ENCODE data around the gene WNT2B.
"Not testable (repeated sequence)": the region's sequence is repeated elsewhere in the genome, so short reads cannot be mapped to it uniquely, and the experiment has no call there.

Gene WNT2B

GRCh38 chr1:112486063-112486462 lies 22.7 kb upstream of the WNT2B start:
- H3K36me3 ChIP-seq (ENCODE audit: control insufficient read depth in 1 of 2, insufficient read depth in 2 of 2, low read length in 2 of 2); H4K8ac ChIP-seq (ENCODE audit: low read depth, low read length); H3K79me2 ChIP-seq (ENCODE audit: control insufficient read depth, insufficient read depth, low read length, poor library complexity); H3K9ac ChIP-seq (ENCODE audit: low read length); H3K23ac ChIP-seq (ENCODE audit: low read length); H3K18ac ChIP-seq (ENCODE audit: low read length); H2AK5ac ChIP-seq (ENCODE audit: low read length); H3K27ac ChIP-seq (ENCODE audit: low read depth, low read length); H3K4ac ChIP-seq (ENCODE audit: low read depth, low read length); H2BK5ac ChIP-seq (ENCODE audit: low read depth, low read length, poor library complexity); DNase-seq; H3K9me3 ChIP-seq (ENCODE audit: insufficient read depth, low read depth, low read length); H2AFZ ChIP-seq (ENCODE audit: insufficient read depth, low read length, poor library complexity); H3K4me1 ChIP-seq (ENCODE audit: control insufficient read depth in 1 of 2, insufficient read depth in 2 of 2, low read length in 2 of 2); H3K27me3 ChIP-seq (ENCODE audit: insufficient read depth, low read length); H3K79me1 ChIP-seq (ENCODE audit: low read length); H2BK120ac ChIP-seq (ENCODE audit: insufficient read depth, low read length, poor library complexity); H4K91ac ChIP-seq (ENCODE audit: low read depth, low read length); H4K12ac ChIP-seq (ENCODE audit: low read depth, low read length); H2BK12ac ChIP-seq (ENCODE audit: low read length); H3K4me2 ChIP-seq (ENCODE audit: low read length); H3K14ac ChIP-seq (ENCODE audit: low read length); H3K4me3 ChIP-seq (ENCODE audit: low read depth, low read length): not testable (repeated sequence)
- no CpG with 5 or more reads among the region's 1 CpG for WGBS (ENCODE audit: extremely low coverage, insufficient coverage, insufficient read length)

GRCh38 chr1:112487686-112488085 lies 21.1 kb upstream of the WNT2B start:
- H3K23ac ChIP-seq (ENCODE audit: low read length); H2AFZ ChIP-seq (ENCODE audit: insufficient read depth, low read length, poor library complexity); H3K27me3 ChIP-seq (ENCODE audit: insufficient read depth, low read length); H3K36me3 ChIP-seq (ENCODE audit: control insufficient read depth in 1 of 2, insufficient read depth in 2 of 2, low read length in 2 of 2); H3K18ac ChIP-seq (ENCODE audit: low read length); H4K8ac ChIP-seq (ENCODE audit: low read depth, low read length); H3K4me3 ChIP-seq (ENCODE audit: low read depth, low read length); H3K4me2 ChIP-seq (ENCODE audit: low read length); H3K79me2 ChIP-seq (ENCODE audit: control insufficient read depth, insufficient read depth, low read length, poor library complexity); H3K9me3 ChIP-seq (ENCODE audit: insufficient read depth, low read depth, low read length); H3K9ac ChIP-seq (ENCODE audit: low read length); H2BK5ac ChIP-seq (ENCODE audit: low read depth, low read length, poor library complexity); H2AK5ac ChIP-seq (ENCODE audit: low read length); H3K4ac ChIP-seq (ENCODE audit: low read depth, low read length); H4K91ac ChIP-seq (ENCODE audit: low read depth, low read length); H3K14ac ChIP-seq (ENCODE audit: low read length); H3K27ac ChIP-seq (ENCODE audit: low read depth, low read length); H3K79me1 ChIP-seq (ENCODE audit: low read length); H3K4me1 ChIP-seq (ENCODE audit: control insufficient read depth in 1 of 2, insufficient read depth in 2 of 2, low read length in 2 of 2); H2BK12ac ChIP-seq (ENCODE audit: low read length); H2BK120ac ChIP-seq (ENCODE audit: insufficient read depth, low read length, poor library complexity); H4K12ac ChIP-seq (ENCODE audit: low read depth, low read length): not testable (repeated sequence)
- peak; percentile 76 to 83 for DNase-seq
- no CpG with 5 or more reads among the region's 6 CpGs for WGBS (ENCODE audit: extremely low coverage, insufficient coverage, insufficient read length)

GRCh38 chr1:112488141-112488540 lies 20.6 kb upstream of the WNT2B start:
- H4K91ac ChIP-seq (ENCODE audit: low read depth, low read length), result no peak overlapping the region

GRCh38 chr1:112492076-112492475 lies 16.7 kb upstream of the WNT2B start:
- H4K8ac ChIP-seq (ENCODE audit: low read depth, low read length), result no peak overlapping the region
- H2AFZ ChIP-seq (ENCODE audit: insufficient read depth, low read length, poor library complexity), result no peak overlapping the region
- no peaks in the 10 kb centered on the region for H3K9me3 ChIP-seq (ENCODE audit: insufficient read depth, low read depth, low read length)
- H3K79me2 ChIP-seq (ENCODE audit: control insufficient read depth, insufficient read depth, low read length, poor library complexity), result no peaks in the 10 kb centered on the region
- H3K4me1 ChIP-seq (ENCODE audit: control insufficient read depth in 1 of 2, insufficient read depth in 2 of 2, low read length in 2 of 2), result no peaks in the 10 kb centered on the region
- H3K14ac ChIP-seq (ENCODE audit: low read length), result no peak overlapping the region
- no CpG with 5 or more reads among the region's 1 CpG for WGBS (ENCODE audit: extremely low coverage, insufficient coverage, insufficient read length)
- no peaks in the 10 kb centered on the region for H3K36me3 ChIP-seq (ENCODE audit: control insufficient read depth in 1 of 2, insufficient read depth in 2 of 2, low read length in 2 of 2)
- no peak overlapping the region for H2BK5ac ChIP-seq (ENCODE audit: low read depth, low read length, poor library complexity)
- no peak overlapping the region for H3K9ac ChIP-seq (ENCODE audit: low read length)
- H4K91ac ChIP-seq (ENCODE audit: low read depth, low read length), result no peak overlapping the region
- H3K27me3 ChIP-seq (ENCODE audit: insufficient read depth, low read length), result no peaks in the 10 kb centered on the region
- no peak overlapping the region for H3K4ac ChIP-seq (ENCODE audit: low read depth, low read length)
- no peaks in the 10 kb centered on the region for H3K79me1 ChIP-seq (ENCODE audit: low read length)
- no peak overlapping the region for H2AK5ac ChIP-seq (ENCODE audit: low read length)
- no peak overlapping the region for H4K12ac ChIP-seq (ENCODE audit: low read depth, low read length)
- no peak overlapping the region for H3K18ac ChIP-seq (ENCODE audit: low read length)
- no peak overlapping the region for H3K4me2 ChIP-seq (ENCODE audit: low read length)
- no peak overlapping the region for H3K27ac ChIP-seq (ENCODE audit: low read depth, low read length)
- H3K23ac ChIP-seq (ENCODE audit: low read length), result no peak overlapping the region
- no peak overlapping the region for H2BK120ac ChIP-seq (ENCODE audit: insufficient read depth, low read length, poor library complexity)
- H2BK12ac ChIP-seq (ENCODE audit: low read length), result no peak overlapping the region
- no peak overlapping the region for H3K4me3 ChIP-seq (ENCODE audit: low read depth, low read length)
- DNase-seq, result no peak

More at GRCh38 chr1:112488141-112488540, 20.6 kb upstream of the WNT2B start:
- no peak overlapping the region for H3K4ac ChIP-seq (ENCODE audit: low read depth, low read length)
- no peak overlapping the region for H3K27ac ChIP-seq (ENCODE audit: low read depth, low read length)
- no peaks in the 10 kb centered on the region for H3K36me3 ChIP-seq (ENCODE audit: control insufficient read depth in 1 of 2, insufficient read depth in 2 of 2, low read length in 2 of 2)
- WGBS (ENCODE audit: extremely low coverage, insufficient coverage, insufficient read length), result no CpG with 5 or more reads among the region's 5 CpGs
- no peak overlapping the region for H2BK5ac ChIP-seq (ENCODE audit: low read depth, low read length, poor library complexity)
- no peak overlapping the region for H4K8ac ChIP-seq (ENCODE audit: low read depth, low read length)
- no peak overlapping the region for H3K4me2 ChIP-seq (ENCODE audit: low read length)
- H2AFZ ChIP-seq (ENCODE audit: insufficient read depth, low read length, poor library complexity), result no peak overlapping the region
- no peak overlapping the region for H2BK120ac ChIP-seq (ENCODE audit: insufficient read depth, low read length, poor library complexity)
- no peak overlapping the region for H4K12ac ChIP-seq (ENCODE audit: low read depth, low read length)
- no peak overlapping the region for H2BK12ac ChIP-seq (ENCODE audit: low read length)
- H3K4me3 ChIP-seq (ENCODE audit: low read depth, low read length), result no peak overlapping the region
- H3K79me1 ChIP-seq (ENCODE audit: low read length), result no peaks in the 10 kb centered on the region
- no peak overlapping the region for H3K23ac ChIP-seq (ENCODE audit: low read length)
- H3K9ac ChIP-seq (ENCODE audit: low read length), result no peak overlapping the region
- no peaks in the 10 kb centered on the region for H3K9me3 ChIP-seq (ENCODE audit: insufficient read depth, low read depth, low read length)
- no peaks in the 10 kb centered on the region for H3K27me3 ChIP-seq (ENCODE audit: insufficient read depth, low read length)
- H3K18ac ChIP-seq (ENCODE audit: low read length), result no peak overlapping the region
- no peak overlapping the region for H3K14ac ChIP-seq (ENCODE audit: low read length)
- H3K79me2 ChIP-seq (ENCODE audit: control insufficient read depth, insufficient read depth, low read length, poor library complexity), result no peaks in the 10 kb centered on the region
- H2AK5ac ChIP-seq (ENCODE audit: low read length), result no peak overlapping the region
- H3K4me1 ChIP-seq (ENCODE audit: control insufficient read depth in 1 of 2, insufficient read depth in 2 of 2, low read length in 2 of 2), result no peaks in the 10 kb centered on the region
- peak; percentile 88 to 96 for DNase-seq
